Smooth muscle cell of trachea (primary cell): ENCODE data around the gene IL6R. TPM values are rescaled to one million over a fixed set of nuclear protein-coding genes. Genes with fewer than 3 reads are reported as not detected.

Experiments used
- total RNA-seq: library from RNA; depleted of rRNA; stranded (reverse); fragments of >200 nt; gene quantifications from 2 replicates; pipeline ENCODE4 v1.2.1, GENCODE V29; 2014

The IL6R gene
- 16.9 and 35.6 TPM in 2 replicates for total RNA-seq

DNA sequence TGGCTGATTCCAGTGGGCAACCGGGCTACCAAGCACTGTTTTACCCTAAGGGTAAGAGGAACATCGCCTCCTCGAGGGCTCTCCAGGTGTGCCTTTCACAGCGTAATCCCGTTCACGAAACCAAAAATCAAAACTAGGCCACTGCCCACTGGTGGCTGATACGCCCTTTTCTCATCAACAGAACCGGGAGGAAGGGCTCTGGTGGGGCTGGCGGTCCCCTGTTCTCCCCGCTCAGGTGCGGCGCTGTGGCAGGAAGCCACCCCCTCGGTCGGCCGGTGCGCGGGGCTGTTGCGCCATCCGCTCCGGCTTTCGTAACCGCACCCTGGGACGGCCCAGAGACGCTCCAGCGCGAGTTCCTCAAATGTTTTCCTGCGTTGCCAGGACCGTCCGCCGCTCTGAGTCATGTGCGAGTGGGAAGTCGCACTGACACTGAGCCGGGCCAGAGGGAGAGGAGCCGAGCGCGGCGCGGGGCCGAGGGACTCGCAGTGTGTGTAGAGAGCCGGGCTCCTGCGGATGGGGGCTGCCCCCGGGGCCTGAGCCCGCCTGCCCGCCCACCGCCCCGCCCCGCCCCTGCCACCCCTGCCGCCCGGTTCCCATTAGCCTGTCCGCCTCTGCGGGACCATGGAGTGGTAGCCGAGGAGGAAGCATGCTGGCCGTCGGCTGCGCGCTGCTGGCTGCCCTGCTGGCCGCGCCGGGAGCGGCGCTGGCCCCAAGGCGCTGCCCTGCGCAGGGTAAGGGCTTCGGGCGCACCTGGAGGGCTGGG is at the start of gene IL6R:
Gene IL6R, plus strand, starts transcription at position 360 of the 763 bp plus-strand sequence. Its CDS starts 287 bp downstream, at position 647.

DNA sequence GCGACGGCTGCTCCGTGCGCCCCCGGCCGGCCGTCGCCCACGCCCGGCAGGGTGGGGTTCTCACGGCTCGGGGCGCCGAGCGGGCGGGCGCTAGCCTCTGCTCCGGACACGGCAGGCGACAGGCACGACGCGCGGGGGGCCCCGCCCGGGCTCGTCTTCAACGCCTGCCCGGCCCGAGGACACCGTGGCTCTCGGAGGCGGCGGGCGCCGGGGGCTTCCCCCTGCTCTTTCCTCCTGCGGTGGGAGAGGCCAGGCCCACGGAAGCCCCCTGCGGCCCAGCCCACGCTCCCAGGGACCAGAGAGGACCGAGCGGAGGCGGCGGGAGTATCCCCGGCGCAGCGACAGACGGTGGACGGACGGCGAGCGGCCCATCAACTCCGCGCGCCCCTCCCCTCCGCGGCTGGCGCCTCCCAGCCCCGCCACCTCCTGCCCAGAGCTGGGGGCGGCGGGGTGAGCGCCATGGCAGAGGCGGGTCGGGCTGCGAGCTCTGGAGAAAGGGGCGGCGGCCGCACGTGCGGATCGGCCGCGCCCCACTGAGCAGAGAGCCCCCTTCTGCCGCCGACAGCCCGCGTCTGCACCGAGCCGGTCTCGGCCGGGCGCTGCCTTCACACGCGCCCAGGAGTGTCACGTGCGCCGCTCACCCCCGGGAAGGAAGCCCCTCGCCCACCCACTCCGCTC is 97.1 kb downstream of the IL6R start, which contains the start of the genes SHE and TDRD10:
Gene SHE, minus strand, starts transcription at position 347 of the 678 bp plus-strand sequence. CDS start 386 bp downstream, outside the sequence.
Gene TDRD10, plus strand, starts transcription at position 154 of the 678 bp plus-strand sequence. CDS start 4,685 bp downstream, outside the sequence.

Other genes starting within 250 kb of the IL6R start
- 377 and 890 TPM in 2 replicates for gene TPM3, start 213.2 kb upstream of the IL6R start, total RNA-seq
- not detected in 2 replicates for gene CFAP141, start 199.0 kb upstream of the IL6R start, total RNA-seq
- 64.7 and 75.3 TPM in 2 replicates for gene UBAP2L, start 184.4 kb upstream of the IL6R start, total RNA-seq
- 92.8 and 116 TPM in 2 replicates for gene HAX1, start 132.7 kb upstream of the IL6R start, total RNA-seq
- gene AQP10, start 84.2 kb upstream of the IL6R start, total RNA-seq = under 0.01 TPM in 1 of 2 replicates, not detected in the other
- 211 and 445 TPM in 2 replicates for gene ATP8B2, start 79.8 kb upstream of the IL6R start, total RNA-seq
- 0.17 TPM in 1 of 2 replicates, not detected in the other for gene TDRD10, start 96.9 kb downstream of the IL6R start, total RNA-seq
- under 0.01 and 0.15 TPM in 2 replicates for gene SHE, start 97.1 kb downstream of the IL6R start, total RNA-seq
- 20.9 and 30.1 TPM in 2 replicates for gene UBE2Q1, start 153.3 kb downstream of the IL6R start, total RNA-seq
- gene CHRNB2, start 162.4 kb downstream of the IL6R start, total RNA-seq = under 0.01 TPM in 1 of 2 replicates, not detected in the other
- gene ADAR, start 202.8 kb downstream of the IL6R start, total RNA-seq = 73.9 and 102 TPM in 2 replicates